Activated CD8-positive, alpha-beta memory T cell treated with anti-CD3 and anti-CD28 coated beads for 1 hour (primary cell): ENCODE data around the gene DHRS3.

Experiments
- DNase-seq, 2 donors: peaks; one replicate each; pipeline ENCODE4 v3.0.0-alpha.2; 2020; ENCODE audit warnings: low read depth in 1 of 2; ENCODE audit errors: extremely low read depth in 1 of 2

Gene DHRS3

GRCh38 chr1:12556368-12556930 lies 61.6 kb downstream of the DHRS3 start:
- DNase-seq: no peak

- DNase-seq: no peak
Measured at GRCh38 chr1:12555411-12556367, 62.3 kb downstream of the DHRS3 start.

GRCh38 chr1:12554521-12555305 lies 63.3 kb downstream of the DHRS3 start:
- DNase-seq: no peak

GRCh38 chr1:12553963-12554362 lies 64.0 kb downstream of the DHRS3 start:
- DNase-seq: no peak

GRCh38 chr1:12552951-12553921 lies 64.8 kb downstream of the DHRS3 start:
- DNase-seq: no peak

- DNase-seq: no peak
Measured at GRCh38 chr1:12552111-12552888, 65.7 kb downstream of the DHRS3 start.

GRCh38 chr1:12551584-12551983 lies 66.4 kb downstream of the DHRS3 start:
- DNase-seq: no peak

GRCh38 chr1:12549460-12550349 lies 68.3 kb downstream of the DHRS3 start:
- no peak for DNase-seq

GRCh38 chr1:12548973-12549459 lies 69.0 kb downstream of the DHRS3 start:
- no peak for DNase-seq

GRCh38 chr1:12548279-12548972 lies 69.6 kb downstream of the DHRS3 start:
- DNase-seq: no peak

- DNase-seq: no peak
Measured at GRCh38 chr1:12547586-12548225, 70.3 kb downstream of the DHRS3 start.

GRCh38 chr1:12546771-12547585 lies 71.0 kb downstream of the DHRS3 start:
- no peak for DNase-seq

GRCh38 chr1:12544992-12545391 lies 73.0 kb downstream of the DHRS3 start:
- DNase-seq: no peak

- no peak for DNase-seq
Measured at GRCh38 chr1:12544357-12544756, 73.7 kb downstream of the DHRS3 start.

GRCh38 chr1:12543740-12544154 lies 74.3 kb downstream of the DHRS3 start:
- no peak for DNase-seq
